ENCODE data around the gene CDK11A.

CDK11A gene

GRCh38 chr1:1669468-1670440, 54.4 kb downstream of the CDK11A start:
- no peaks in the 10 kb centered on the region for H3K27me3 ChIP-seq (ENCODE audit: insufficient read depth, low read length, poor library complexity)
- no peaks in the 10 kb centered on the region for H3K79me2 ChIP-seq (ENCODE audit: insufficient read depth, low read length)
- no peak overlapping the region for H3K4me3 ChIP-seq (ENCODE audit: low read depth in 1 of 2, low read length in 2 of 2)
- no peak for DNase-seq
- no peaks in the 10 kb centered on the region for H4K20me1 ChIP-seq (ENCODE audit: insufficient read depth, low read length)
- ATAC-seq (ENCODE audit: insufficient read depth, low read depth), result no peak
- H2AFZ ChIP-seq (ENCODE audit: low read depth, low read length), result no peak overlapping the region
- no peak overlapping the region for H3K9ac ChIP-seq (ENCODE audit: low read depth, low read length)
- no peak overlapping the region for H3K4me2 ChIP-seq (ENCODE audit: insufficient read depth, low read length)
- no peaks in the 10 kb centered on the region for H3K9me3 ChIP-seq (ENCODE audit: insufficient read depth, low read length, severe bottlenecking)
- no peak for TF ChIP-seq EZH2 (IDR thresholded peaks at IDR 0.05; ENCODE audit: borderline replicate concordance, low read depth, low read length, severe bottlenecking)
- TF ChIP-seq CTCF (IDR thresholded peaks at IDR 0.05; ENCODE audit: borderline replicate concordance, extremely low read depth, low read length, poor library complexity, severe bottlenecking), result no peak
- peaks cover 51% of the 10 kb centered on the region for H3K36me3 ChIP-seq (ENCODE audit: insufficient read depth, low read length)
- H3K4me1 ChIP-seq (ENCODE audit: insufficient read depth, low read length), result no peaks in the 10 kb centered on the region
- no peak overlapping the region for H3K27ac ChIP-seq (ENCODE audit: low read length)

GRCh38 chr1:1666526-1666925, 57.6 kb downstream of the CDK11A start:
- TF ChIP-seq EZH2 (IDR thresholded peaks at IDR 0.05; ENCODE audit: borderline replicate concordance, low read depth, low read length, severe bottlenecking) (no peak), CTCF (IDR thresholded peaks at IDR 0.05; ENCODE audit: borderline replicate concordance, extremely low read depth, low read length, poor library complexity, severe bottlenecking) (no peak)
- Histone ChIP-seq H3K4me2 (ENCODE audit: insufficient read depth, low read length) (no peak overlapping the region), H2AFZ (ENCODE audit: low read depth, low read length) (no peak overlapping the region), H4K20me1 (ENCODE audit: insufficient read depth, low read length) (no peaks in the 10 kb centered on the region), H3K27me3 (ENCODE audit: insufficient read depth, low read length, poor library complexity) (no peaks in the 10 kb centered on the region), H3K79me2 (ENCODE audit: insufficient read depth, low read length) (no peaks in the 10 kb centered on the region), H3K9me3 (ENCODE audit: insufficient read depth, low read length, severe bottlenecking) (no peaks in the 10 kb centered on the region), H3K4me1 (ENCODE audit: insufficient read depth, low read length) (no peaks in the 10 kb centered on the region), H3K36me3 (ENCODE audit: insufficient read depth, low read length) (peaks cover 43% of the 10 kb centered on the region), H3K9ac (ENCODE audit: low read depth, low read length) (no peak overlapping the region), H3K27ac (ENCODE audit: low read length) (no peak overlapping the region), H3K4me3 (ENCODE audit: low read depth in 1 of 2, low read length in 2 of 2) (no peak overlapping the region)
- DNase-seq (no peak), ATAC-seq (ENCODE audit: insufficient read depth, low read depth) (no peak)

DNA sequence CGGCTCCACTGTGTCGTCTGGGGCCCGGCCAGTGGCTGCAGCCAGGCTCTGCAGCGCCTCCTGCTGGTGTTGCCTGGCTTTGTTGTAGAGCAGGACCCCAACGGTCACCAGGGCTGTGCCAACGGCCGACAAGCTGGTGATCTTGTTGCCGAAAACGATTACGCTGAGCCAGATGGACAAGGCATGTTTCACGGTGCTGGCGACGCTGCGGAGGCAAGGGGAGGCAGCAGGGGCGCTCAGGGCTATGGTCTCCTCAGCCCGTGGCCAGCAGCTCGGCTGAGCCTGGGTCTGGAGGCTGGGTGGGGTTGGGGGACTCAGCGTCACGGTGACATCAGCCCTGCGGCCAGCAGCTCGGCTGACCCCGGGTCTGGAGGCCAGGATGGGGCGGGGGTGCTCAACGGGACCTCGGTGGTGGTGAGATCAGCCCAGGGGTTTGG, 58.3 kb downstream of the CDK11A start:
- TF ChIP-seq CTCF (IDR thresholded peaks at IDR 0.05; ENCODE audit: borderline replicate concordance, extremely low read depth, low read length, poor library complexity, severe bottlenecking) (peak; percentile 71), EZH2 (IDR thresholded peaks at IDR 0.05; ENCODE audit: borderline replicate concordance, low read depth, low read length, severe bottlenecking) (no peak)
- H3K27ac ChIP-seq (ENCODE audit: low read length), result no peak overlapping the region

More for the DNA sequence above, 58.3 kb downstream of the CDK11A start:
- Histone ChIP-seq H3K9me3 (ENCODE audit: insufficient read depth, low read length, severe bottlenecking) (no peaks in the 10 kb centered on the region), H3K27me3 (ENCODE audit: insufficient read depth, low read length, poor library complexity) (no peaks in the 10 kb centered on the region), H2AFZ (ENCODE audit: low read depth, low read length) (no peak overlapping the region), H3K36me3 (ENCODE audit: insufficient read depth, low read length) (peaks cover 36% of the 10 kb centered on the region), H3K4me3 (ENCODE audit: low read depth in 1 of 2, low read length in 2 of 2) (no peak overlapping the region), H3K4me2 (ENCODE audit: insufficient read depth, low read length) (no peak overlapping the region), H3K9ac (ENCODE audit: low read depth, low read length) (no peak overlapping the region), H3K79me2 (ENCODE audit: insufficient read depth, low read length) (no peaks in the 10 kb centered on the region), H3K4me1 (ENCODE audit: insufficient read depth, low read length) (no peaks in the 10 kb centered on the region), H4K20me1 (ENCODE audit: insufficient read depth, low read length) (no peaks in the 10 kb centered on the region)
- ATAC-seq (ENCODE audit: insufficient read depth, low read depth) (0 out of 3 replicates have a peak, but pooled peaks have one; percentile 26), DNase-seq (peak; percentile 20)
